ENCODE data around the gene FXYD6.
A peak's percentile ranks its signal among the peaks of the same experiment; 100 is the strongest.
"Not testable (repeated sequence)": the region's sequence is repeated elsewhere in the genome, so short reads cannot be mapped to it uniquely, and the experiment has no call there.

FXYD6 gene

DNA sequence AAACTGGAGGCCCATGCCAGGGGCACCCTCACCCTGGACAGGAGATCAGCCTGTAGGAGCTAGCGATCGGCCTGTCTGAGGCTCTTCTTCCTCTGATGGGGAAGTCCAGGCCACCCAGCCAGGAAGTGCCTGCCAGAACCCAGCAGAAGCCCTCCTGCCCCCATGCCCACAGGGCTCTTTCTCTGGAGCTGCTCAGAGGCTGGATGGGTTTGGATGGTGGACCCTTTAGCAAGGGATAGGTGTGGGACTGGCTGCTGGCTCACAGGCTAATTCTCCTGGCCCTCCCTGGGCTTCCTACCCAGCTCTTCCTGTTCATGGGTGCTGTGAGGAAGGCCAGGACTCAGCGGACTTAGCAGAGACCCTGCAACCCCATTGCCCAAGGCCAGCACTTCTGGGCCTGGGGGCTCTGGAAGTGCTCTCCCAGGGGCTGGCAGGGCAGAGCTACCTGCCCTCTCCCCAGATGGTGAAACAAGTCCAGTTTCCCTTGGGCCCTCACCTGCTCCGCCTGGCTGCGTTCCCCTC lies 59.6 kb downstream of the FXYD6 start:
- no peak for DNase-seq (ENCODE audit: low spot score)

DNA sequence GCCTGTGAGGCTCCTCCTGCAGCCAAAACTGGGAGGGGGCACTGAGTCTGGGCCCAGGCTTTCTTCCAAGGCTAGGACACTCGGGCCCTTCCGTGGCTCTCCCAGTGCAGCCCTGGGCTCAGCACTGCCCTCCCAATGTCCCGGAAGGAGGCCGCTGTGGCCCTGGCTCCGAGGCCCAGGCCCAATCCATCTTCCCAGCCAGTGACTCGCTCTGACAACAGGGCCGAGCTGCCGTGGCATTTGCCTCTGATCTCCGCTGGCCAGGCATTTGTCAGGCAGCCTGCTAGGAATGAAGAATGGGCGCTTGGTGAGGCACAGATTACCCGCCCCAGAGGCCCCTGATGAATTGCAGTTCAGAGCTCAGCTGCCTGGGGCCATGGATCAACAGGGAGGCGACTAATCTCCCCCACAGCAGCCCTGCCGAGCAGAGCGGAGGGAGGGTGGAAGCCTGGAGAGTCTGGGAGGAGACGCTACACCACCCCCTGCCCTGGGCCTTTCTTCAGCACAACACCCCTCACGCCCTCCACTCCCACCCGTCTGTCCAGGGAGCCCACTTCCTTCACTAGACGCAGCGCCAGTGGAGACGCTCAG lies 60.2 kb downstream of the FXYD6 start:
- DNase-seq (ENCODE audit: low spot score), result no peak

DNA sequence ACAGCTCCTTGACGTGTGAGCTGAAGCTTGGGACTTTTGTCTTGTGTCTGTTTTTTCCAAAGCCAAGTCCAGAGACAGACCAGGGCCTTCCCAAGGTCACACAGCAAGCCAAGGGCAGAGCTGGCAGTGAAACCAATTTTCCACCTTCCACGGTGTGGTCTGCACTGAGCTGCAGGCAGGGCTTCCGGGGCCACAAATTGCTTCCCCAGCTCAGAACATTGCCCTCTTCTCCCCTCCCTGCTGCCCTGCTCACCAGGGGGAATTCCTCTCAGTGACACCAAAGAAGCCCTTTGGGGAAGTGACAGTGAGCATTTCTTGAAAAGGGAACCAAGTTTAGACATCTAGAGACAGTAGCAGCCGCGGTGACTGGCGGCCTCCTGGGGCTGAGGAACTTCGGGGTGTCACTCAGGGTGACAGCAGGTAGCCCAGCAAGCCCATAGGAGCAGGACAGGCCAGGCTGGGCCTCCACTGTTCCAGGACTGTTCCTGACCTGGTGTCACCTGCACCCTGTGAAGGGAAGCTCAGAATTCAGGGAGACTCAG lies 61.1 kb downstream of the FXYD6 start:
- peak; percentile 80 for DNase-seq (ENCODE audit: low spot score)

DNA sequence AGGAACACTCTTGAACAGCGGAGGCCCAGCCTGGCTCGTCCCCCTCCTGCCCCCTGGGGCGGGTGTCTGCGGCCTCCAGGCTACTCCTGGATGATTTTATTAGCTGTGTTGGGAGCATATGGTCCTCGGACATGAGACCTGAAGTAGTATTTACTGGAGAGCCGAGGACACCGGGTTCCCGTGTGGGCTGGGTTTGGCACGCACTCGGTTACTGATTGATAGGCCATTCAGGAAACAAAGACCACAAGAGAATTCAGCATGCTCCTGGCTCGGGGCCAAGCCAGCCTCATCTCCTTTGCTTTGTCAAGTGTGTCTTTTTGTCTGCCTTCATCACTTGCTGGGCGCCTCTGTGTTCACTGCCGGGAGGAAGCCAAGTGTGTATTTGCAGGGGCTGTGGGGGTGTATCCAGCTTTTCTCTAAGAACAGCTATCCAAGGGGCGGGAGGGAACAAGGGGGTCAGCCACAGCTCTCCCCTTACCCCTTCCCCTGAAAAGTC lies 61.6 kb downstream of the FXYD6 start:
- DNase-seq (ENCODE audit: low spot score), result no peak

DNA sequence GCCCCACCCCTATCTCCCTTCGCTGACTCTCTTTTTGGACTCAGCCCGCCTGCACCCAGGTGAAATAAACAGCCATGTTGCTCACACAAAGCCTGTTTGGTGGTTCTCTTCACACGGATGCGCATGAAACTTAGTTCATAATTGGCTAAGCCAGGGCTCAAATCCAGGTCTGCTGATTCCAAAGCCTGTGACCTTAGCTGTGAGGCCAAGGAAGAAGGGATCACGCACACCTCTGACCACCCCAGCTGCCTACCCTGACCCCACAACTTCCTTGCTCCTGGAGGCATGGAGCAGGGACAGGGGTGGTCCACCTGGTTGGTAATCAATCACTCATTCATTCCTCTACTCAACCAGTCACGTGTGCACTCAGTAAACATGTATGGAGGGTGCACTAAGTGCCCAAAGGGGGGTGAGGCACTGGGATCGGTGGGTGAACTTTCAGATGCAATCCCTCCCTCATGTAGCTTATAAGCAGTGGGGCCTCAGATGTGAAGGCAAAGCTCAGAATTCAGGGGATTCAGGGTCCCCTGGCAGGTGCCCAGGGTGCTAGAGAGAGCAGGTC lies 62.2 kb downstream of the FXYD6 start:
- DNase-seq (ENCODE audit: low spot score), result no peak

DNA sequence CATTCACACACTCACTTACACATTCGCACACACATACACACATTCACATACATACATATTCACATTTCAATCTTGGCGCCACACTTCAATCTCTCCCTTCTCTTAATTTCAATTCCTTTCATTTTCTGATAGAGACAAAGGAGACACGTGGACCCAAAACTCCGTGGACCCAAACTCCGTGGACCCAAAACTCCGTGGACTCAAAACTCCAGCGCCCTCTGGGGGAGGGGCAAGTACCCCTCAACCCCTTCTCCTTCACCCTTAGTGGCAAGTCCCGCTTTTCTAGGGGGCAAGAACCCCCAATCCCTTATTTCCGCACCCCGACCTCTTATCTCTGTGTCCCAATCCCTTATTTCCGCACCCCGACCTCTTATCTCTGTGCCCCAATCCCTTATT lies 66.4 kb downstream of the FXYD6 start:
- DNase-seq (ENCODE audit: low spot score), result not testable (repeated sequence)

DNA sequence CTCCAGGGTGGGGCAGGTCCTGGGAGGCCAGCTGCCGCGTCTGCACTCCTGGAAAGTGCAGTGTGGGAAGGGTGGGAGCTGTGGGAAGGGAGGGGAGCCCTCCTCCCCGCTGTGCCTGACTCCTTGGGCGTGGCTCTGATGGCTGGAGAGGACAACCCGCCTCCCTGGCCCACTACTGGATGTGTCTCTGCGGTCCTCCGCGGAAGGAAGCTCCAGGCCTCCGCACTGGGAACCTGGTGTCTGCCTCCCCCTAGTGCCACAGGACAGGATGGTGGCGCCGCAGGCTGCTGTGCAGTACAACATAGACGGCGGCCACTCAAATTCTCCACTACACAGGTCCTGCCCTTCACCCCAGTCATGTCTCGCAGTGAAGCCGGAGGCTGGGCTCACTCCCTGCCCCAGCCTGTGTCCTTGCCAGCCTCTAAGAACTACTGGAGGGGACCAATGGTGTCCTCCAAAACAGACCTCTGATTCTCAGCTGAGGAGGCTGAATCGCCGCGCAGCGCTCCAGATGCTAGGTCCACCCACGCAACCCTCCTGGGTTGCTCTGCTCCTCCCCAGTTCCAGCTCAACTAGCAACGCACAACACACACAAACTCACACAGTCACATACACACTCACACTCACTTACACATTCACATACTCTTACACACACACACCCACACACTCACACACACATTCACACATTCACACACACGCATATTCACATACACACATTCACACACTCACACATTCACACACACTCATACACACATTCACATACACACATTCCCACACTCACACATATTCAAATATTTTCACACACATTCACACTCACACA lies 67.0 kb downstream of the FXYD6 start:
- DNase-seq (ENCODE audit: low spot score), result no peak

DNA sequence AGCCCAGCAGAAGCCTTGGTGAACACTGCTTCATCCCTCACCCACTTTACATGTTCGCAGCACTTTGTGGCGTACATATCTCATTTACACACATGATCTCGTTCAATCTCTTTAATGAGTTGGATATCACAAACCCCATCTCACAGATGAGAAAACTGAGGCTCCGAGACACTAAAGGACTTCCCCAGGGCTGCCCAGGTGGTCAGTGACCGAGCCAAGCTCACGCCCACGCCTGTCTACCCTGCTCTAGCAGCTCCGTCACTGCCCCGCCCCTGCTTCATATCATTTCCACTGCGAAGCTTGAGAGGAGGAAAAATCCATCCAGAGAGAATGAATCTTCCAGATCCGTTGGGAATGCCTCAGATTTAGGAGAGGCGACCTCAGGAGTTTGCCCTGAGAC lies 67.7 kb downstream of the FXYD6 start:
- DNase-seq (ENCODE audit: low spot score), result no peak

DNA sequence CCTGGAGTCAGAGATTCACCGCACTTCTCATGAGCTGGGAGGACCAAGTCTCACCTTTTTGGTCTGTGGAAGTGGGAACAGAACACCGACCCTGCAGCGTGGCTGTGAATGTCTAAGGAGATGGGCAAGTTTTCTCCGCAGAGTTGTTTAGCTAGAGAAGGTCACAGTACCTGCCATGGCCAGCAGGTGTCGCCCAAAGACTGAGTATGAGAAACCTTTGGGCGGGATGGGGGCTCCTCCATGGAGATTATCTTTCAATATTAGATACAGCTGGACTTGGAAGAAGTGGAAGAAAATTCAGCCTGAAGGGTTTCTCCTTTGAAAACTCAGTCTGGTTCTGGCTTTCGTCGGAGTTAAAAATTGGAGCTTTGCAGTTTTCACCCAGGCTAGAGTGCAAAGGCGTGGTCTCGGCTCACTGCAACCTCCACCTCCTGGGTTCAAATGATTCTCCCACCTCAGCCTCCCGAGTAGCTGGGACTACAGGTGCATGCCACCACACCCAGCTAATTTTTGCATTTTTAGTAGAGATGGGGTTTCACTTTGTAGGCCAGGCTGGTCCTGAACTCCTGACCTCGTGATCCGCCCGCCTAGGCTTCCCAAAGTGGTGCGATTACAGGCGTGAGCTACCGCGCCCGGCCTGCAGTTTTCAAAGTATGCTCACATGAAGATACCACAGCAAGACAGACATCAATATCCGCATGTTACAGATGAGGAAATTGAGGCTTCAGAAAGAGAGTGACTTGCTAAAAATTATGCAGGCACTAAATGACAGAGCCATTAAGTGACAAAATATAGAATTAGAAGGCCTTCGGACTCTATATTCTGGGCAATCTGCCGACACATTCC lies 68.8 kb downstream of the FXYD6 start:
- peak; percentile 76 for DNase-seq (ENCODE audit: low spot score)

DNA sequence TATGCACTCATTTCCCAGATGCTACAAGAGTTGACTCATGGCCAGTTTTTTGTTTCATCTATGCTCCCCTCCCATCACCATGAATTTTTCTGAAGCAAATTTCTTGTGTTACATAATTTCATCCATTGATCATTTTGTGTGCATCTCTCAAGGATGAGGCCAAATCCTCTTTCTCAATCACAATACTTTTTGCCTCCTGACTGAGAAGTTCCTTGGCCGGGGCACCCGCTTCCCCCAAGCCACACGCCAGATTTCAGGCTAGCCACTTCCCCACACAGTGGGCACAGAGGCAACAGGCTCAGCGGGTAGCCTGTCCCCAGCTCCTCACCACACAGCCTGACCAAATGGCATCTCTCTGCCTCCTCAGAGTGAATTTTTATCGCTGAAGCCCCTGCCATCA lies 69.6 kb downstream of the FXYD6 start:
- no peak for DNase-seq (ENCODE audit: low spot score)

DNA sequence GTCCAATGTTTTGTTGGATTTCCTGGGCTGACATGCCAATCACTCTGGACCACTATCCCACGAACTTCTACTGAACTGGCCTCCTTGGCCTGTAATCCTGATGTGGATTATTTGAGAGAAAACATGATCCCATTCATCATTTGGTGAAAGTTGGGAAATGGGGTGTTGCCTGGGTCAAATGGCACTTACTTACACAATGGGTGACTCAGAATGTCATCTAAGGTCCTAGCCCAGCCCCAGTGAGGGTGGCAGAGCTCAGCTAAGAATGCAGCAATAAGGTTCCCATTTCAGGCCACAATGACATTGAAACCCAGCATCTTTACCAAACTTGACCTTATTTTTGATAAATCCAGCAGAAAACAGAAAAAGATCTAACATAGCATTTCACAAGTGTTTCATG lies 71.4 kb downstream of the FXYD6 start:
- no peak for DNase-seq (ENCODE audit: low spot score)

DNA sequence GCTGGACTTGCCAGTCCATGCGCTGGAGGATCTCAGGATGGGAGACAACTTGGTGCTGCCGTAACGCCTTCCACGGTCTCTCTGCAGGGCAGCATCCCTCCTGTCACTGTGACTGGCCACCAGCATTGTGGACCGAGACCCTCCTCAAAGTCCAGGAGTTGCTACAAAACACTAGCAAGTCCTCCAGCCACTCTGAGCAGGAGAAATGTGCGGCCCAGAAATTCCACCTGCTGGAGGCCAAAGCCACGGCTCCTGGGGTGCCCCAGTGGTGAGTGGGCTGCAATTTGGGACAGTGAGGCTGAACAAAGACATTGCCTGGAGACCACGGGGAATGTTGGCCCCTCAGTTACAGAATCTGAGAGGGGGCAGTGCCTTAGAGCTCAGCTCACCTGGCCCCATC lies 72.6 kb downstream of the FXYD6 start:
- no peak for DNase-seq (ENCODE audit: low spot score)

DNA sequence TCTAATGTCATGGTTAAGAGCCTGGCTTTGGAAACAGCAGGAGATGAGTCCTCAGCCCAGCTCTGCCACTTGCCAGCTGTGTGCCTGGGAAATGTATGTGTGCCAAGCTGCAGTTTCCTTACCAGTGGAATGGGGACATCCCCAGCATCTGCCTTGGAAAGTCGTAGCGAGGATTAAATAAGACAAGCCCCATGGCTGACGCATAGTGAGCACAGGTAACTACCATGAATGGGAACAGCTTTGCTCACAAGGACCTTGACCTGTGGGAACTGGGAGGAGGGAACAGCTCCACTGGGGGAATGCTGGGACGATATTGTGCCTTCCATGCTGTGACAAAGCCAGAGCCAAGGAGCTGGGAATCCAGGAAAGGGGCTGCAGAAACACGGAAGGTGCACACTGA lies 76.8 kb downstream of the FXYD6 start:
- DNase-seq (ENCODE audit: low spot score), result no peak

DNA sequence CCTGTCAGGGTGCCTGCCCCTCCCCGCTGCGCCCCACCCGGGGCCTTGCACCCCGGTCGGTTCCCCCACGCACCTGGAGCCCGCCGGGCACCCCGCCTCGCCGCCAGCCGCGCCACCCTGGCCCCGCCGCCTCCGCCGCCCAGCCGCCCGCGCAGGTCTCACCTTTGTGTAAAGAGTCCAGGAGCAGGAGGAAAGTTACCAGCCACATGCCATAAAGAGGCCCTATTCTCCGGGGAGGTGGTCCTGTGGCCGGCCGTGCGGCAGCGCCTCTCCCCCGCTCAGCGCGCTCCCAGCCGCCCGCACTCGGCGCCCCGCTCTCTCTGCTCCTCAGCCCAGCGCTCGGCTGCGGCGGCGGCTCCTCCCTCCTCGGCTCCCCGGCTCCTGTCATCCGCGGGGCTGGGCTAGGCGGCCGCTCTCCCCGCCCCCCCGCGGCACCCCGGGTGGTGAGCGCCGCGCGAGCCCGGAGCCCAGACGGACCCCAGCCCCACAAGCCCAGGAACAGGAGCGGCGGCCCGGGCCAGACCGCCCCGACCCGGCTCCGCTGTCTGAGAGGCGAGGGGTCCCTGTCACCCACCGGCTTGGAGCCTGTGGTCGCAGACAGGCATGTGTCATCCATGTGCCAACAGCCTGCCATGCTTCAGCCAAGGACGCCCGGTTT lies 79.5 kb downstream of the FXYD6 start, which contains the start of gene DSCAML1:
Gene DSCAML1 (minus strand): TSS at position 345 of the 658 bp plus-strand sequence. CDS start 137 bp downstream, at position 208.
- DNase-seq (ENCODE audit: low spot score), result no peak

DNA sequence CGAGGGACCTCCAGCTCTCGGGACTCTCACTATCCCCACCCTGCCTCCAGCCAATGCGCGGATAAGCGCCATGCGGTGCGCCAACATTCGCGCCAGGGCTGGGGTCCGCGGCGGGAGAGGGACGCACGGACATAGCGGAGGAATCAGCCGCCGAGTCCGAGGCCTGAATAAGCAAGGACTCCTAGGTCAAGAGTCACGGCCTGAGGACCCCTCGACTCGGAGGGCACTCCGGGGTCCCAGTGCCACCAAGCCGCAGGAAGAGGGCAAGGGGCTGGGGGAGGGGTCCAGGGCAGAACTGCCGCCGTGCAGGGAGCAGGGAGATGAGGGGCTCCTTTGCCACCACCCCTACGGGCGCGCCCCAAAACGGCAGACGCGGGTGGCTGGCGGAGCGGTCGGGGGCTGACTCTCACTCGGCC lies 80.0 kb downstream of the FXYD6 start:
- DNase-seq (ENCODE audit: low spot score), result no peak

DNA sequence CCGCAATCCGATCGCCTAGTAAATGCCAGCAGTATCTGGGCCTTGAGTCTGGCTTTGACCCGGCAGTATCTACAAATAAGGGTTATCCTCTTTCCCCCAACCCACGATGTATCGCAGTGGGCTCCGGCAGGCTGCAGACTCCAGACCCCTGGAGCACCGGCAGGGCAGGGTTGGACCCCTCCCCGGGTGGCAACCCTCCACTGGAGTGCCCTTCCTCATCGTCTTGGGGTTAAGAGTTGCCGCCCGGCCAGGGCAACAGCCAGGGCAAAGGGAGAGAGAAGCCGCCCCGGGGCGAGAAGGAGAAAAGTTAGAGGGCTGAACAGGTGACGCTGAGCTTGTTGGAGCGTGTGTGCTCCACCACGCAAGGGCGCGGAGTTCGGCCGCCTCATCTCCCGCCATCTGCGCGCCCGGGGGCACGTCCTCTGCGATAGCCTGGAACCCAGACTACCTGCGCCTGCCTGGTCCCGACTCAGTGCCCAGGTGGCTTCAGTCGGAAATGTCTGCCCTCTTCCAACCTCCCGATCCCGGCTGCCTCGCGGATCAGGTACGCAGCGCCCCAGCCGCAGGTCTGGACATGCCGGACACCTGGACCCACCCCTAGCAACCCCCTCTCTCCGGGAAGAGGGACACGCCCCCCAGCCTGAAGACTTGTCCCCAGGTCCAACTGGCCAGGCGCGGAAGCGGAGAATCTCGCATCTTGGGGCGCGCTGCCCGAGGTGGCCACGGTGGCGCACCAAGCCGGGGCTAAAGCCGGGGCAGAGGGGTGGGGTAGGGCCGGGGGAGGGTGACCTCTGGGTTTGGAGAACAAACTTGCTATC lies 80.6 kb downstream of the FXYD6 start:
- DNase-seq (ENCODE audit: low spot score), result no peak

DNA sequence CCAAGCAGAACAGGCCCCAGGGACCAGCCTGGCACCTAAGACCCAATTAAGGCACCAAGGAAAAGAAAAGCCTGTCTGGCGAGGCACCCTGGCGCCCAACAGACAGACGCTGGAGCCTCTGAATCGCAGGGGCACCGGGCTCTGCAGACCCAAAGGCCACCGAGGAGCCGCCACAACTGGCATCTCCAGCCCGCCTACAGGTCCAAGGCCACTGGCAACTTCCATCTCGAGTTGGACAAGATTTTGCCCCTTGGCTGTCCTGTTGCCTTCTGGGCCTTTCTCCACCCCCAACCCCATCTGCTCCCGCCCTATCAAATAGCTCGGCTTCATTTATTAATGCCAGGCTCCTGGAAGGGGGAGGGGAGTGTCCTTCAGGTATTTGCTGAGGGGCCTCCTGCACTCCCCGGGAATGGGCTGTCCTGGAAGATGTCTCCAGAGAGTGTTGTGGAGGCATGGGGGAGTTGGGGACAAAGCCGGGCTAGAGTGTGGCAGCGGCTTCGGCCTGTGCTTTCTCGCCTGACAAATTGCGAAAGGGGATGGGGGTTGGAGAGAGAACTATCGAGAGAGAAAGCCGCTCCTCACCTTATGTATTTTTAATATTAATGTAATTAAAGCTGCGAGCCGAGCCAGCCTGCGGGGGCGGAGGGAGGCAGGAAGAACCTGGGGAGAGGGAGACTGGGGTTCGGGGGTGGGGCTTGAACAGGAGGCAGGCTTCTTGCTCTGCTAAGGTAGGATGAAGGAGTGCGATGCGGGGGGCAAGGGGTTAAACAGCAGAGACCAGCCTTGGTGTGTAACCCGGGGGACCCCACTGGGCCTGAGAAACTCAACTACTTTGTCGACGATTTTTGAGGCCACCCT lies 81.5 kb downstream of the FXYD6 start:
- no peak for DNase-seq (ENCODE audit: low spot score)

DNA sequence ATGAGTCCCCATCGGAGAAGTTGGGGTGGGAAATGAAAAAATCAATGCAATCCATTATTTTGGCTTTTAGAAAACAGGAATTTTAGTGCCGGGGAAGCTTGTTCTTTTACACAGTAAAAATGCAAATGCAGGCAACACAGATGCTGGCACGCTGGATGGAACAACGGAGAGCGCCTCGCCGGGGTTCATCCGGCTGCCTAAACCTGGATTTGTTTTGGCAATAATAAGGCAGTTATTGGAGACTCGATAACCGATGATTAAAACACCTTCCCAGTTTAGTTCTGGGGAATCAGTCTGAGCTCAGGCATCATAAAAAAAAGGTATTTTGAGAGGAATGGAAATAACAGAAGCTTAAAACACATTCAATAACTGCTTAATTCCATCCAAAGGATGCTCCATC lies 82.3 kb downstream of the FXYD6 start:
- no peak for DNase-seq (ENCODE audit: low spot score)

DNA sequence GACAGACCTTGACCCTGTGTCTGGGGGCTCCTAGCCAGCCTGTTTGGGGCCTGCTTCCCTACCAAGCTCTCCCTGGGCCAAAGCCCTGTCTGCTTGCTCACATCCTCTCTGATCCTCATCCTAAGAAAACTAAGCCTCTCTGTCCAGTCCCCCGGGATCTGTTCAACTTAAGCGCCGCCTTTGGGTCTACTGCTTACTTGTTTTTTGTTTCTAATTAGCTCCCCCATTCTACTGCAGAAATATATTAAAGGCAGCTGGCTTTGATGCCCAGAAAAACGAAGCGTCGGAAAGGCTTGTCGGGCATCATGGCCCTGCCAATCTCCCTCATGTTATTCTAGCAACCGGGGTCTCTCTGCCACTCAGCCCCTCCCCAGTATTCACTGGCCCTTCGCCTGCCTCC lies 82.9 kb downstream of the FXYD6 start:
- no peak for DNase-seq (ENCODE audit: low spot score)
